Central memory CD8-positive, alpha-beta T cell (primary cell): ENCODE data around the gene POLDIP3.
"Not testable (repeated sequence)": the region's sequence is repeated elsewhere in the genome, so short reads cannot be mapped to it uniquely, and the experiment has no call there.

Source experiments
- ATAC-seq: fragments of 150-1000 bp; cut with Tn5 transposase; replicated peaks from 2 replicates; pipeline ENCODE4 v1.10.0; 2022; ENCODE audit warnings: mild to moderate bottlenecking, moderate FRiP score, moderate number of reproducible peaks; ENCODE audit not compliant: poor library complexity, severe bottlenecking; ENCODE audit errors: extremely low read depth
- DNase-seq, 2 donors: peaks; one replicate each; pipeline ENCODE4 v3.0.0; 2021; ENCODE audit warnings: low spot score in 2 of 2
- H3K27ac Mint-ChIP-seq: one replicate; pipeline ENCODE4 v1.8.0; 2022; ENCODE audit warnings: low read depth, mild to moderate bottlenecking, moderate library complexity, mixed read lengths
- H3K27me3 Mint-ChIP-seq: one replicate; pipeline ENCODE4 v1.8.0; 2022; ENCODE audit warnings: mixed read lengths
- H3K36me3 Mint-ChIP-seq: one replicate; pipeline ENCODE4 v1.8.0; 2022; ENCODE audit warnings: mild to moderate bottlenecking, moderate library complexity, mixed read lengths; ENCODE audit not compliant: insufficient read depth
- H3K4me1 Mint-ChIP-seq: one replicate; pipeline ENCODE4 v1.8.0; 2022; ENCODE audit warnings: mixed read lengths
- H3K4me3 Mint-ChIP-seq: one replicate; pipeline ENCODE4 v1.8.0; 2022; ENCODE audit warnings: mild to moderate bottlenecking, moderate library complexity, mixed read lengths
- H3K9me3 Mint-ChIP-seq: one replicate; pipeline ENCODE4 v1.8.0; 2022; ENCODE audit warnings: mixed read lengths

The POLDIP3 gene

DNA sequence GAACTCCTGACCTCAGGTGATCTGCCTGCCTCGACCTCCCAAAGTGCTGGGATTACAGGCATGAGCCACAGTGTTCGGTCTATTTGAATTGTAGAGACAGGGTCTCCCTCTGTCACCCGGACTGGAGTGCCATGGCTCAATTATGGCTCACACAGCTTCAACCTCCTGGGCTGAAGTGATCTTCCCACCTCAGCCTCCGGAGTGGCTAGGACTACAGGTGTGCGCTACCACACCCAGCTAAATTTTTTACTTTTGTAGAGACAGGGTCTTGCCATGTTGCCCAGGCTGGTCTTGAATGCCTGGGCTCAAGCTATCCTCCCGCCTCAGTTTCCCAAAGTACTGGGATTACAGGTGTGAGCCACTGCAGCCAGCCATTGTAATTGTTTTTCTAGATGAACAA, 46.7 kb downstream of the POLDIP3 start:
- H3K36me3 Mint-ChIP-seq, ATAC-seq: not testable (repeated sequence)

DNA sequence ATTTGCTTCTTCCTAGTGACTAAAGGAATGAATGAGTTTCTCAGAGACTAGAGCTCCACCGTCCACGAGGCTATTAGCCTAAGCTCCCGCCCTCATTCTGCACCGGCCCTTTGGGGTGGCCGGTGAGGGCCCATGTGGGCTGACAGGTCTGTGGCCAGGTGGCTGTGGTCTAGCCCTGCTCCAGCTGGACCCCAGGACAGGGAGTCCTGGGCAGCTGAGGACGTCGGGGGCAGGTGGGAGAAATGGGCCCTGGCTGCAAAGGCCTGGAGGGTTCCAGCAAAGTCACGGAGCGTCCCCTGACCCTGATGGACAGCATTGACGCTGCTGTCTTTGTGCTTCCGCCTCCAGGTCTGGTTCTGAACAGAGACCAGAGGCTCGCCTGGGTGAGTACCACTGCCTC, 48.7 kb downstream of the POLDIP3 start:
- Mint-ChIP-seq H3K4me1 (peaks cover 5% of the 10 kb centered on the region), H3K27me3 (no peaks in the 10 kb centered on the region), H3K9me3 (no peaks in the 10 kb centered on the region), H3K27ac (no peak overlapping the region), H3K4me3 (no peak overlapping the region), H3K36me3 (peaks cover 5% of the 10 kb centered on the region)
- ATAC-seq (no peak), DNase-seq (no peak)

More for the DNA sequence above, 46.7 kb downstream of the POLDIP3 start:
- H3K4me1 Mint-ChIP-seq, H3K4me3 Mint-ChIP-seq, H3K9me3 Mint-ChIP-seq, H3K27ac Mint-ChIP-seq, DNase-seq, H3K27me3 Mint-ChIP-seq: not testable (repeated sequence)

GRCh38 chr22:42564699-42565098, 50.0 kb downstream of the POLDIP3 start:
- peaks cover 5% of the 10 kb centered on the region for H3K4me1 Mint-ChIP-seq
- ATAC-seq (no peak), DNase-seq (no peak)
- H3K4me3 Mint-ChIP-seq: no peak overlapping the region
- H3K27ac Mint-ChIP-seq: peak overlapping the region; percentile 69
- H3K9me3 Mint-ChIP-seq: no peaks in the 10 kb centered on the region
- peaks cover 4% of the 10 kb centered on the region for H3K36me3 Mint-ChIP-seq
- H3K27me3 Mint-ChIP-seq: no peaks in the 10 kb centered on the region

DNA sequence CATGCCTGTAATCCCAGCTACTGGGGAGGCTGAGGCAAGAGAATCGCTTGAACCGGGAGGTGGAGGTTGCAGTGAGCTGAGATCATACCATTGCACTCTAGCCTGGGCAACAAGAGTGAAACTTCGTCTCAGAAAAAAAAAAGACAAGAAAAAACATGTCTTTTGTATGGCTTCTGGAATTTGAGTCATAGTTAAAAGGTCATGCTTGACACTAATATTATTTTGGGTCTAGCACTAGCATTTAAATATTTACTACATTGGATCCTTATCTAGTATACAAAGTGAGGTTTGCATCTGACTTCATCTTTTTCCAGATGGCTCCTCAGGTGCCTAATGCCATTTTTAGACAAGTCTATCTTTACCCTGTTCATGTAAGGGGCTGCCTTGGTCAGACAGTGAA, 50.7 kb downstream of the POLDIP3 start:
- not testable (repeated sequence) for H3K27me3 Mint-ChIP-seq, ATAC-seq, DNase-seq, H3K27ac Mint-ChIP-seq, H3K36me3 Mint-ChIP-seq, H3K4me3 Mint-ChIP-seq, H3K9me3 Mint-ChIP-seq, H3K4me1 Mint-ChIP-seq

- ATAC-seq (no peak), DNase-seq (no peak)
- H3K4me3 Mint-ChIP-seq: peak overlapping the region; percentile 37
Measured at GRCh38 chr22:42562684-42563083, 52.0 kb downstream of the POLDIP3 start.

GRCh38 chr22:42562279-42562678, 52.4 kb downstream of the POLDIP3 start:
- peak overlapping the region; percentile 37 for H3K4me3 Mint-ChIP-seq
- peaks cover 5% of the 10 kb centered on the region for H3K4me1 Mint-ChIP-seq
- no peaks in the 10 kb centered on the region for H3K9me3 Mint-ChIP-seq
- no peak for ATAC-seq
- peaks cover 2% of the 10 kb centered on the region for H3K36me3 Mint-ChIP-seq
- DNase-seq: no peak
- no peaks in the 10 kb centered on the region for H3K27me3 Mint-ChIP-seq
- H3K27ac Mint-ChIP-seq: no peak overlapping the region

More at GRCh38 chr22:42562684-42563083, 52.0 kb downstream of the POLDIP3 start:
- Mint-ChIP-seq H3K9me3 (no peaks in the 10 kb centered on the region), H3K36me3 (peaks cover 2% of the 10 kb centered on the region), H3K4me1 (peaks cover 5% of the 10 kb centered on the region), H3K27me3 (no peaks in the 10 kb centered on the region), H3K27ac (no peak overlapping the region)

DNA sequence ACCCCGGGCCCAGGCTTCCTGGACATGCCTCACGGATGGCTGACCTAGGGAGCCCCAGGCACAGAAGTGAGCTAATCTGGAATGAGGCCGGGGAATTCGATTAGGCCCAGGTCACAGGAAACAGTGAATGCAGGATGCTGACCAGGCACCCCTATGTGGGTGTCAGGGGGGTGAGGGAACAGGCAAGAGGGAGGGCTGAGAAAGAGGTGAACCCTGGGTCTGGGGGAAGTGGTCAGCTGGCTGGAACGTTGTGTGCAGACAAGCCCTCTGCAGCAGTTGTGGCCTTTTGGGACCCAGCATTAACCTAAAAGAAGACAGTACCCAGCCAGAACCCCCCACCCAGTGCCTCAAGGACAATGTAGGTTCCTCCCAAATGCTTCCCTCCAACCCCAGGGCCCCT, 52.8 kb downstream of the POLDIP3 start:
- Mint-ChIP-seq H3K27ac (no peak overlapping the region), H3K4me1 (peaks cover 5% of the 10 kb centered on the region), H3K27me3 (no peaks in the 10 kb centered on the region), H3K9me3 (no peaks in the 10 kb centered on the region), H3K4me3 (no peak overlapping the region), H3K36me3 (peaks cover 2% of the 10 kb centered on the region)
- no peak for ATAC-seq
- no peak for DNase-seq

- no peak for ATAC-seq
- Mint-ChIP-seq H3K27ac (no peak overlapping the region), H3K9me3 (no peaks in the 10 kb centered on the region), H3K4me1 (peaks cover 5% of the 10 kb centered on the region), H3K27me3 (no peaks in the 10 kb centered on the region), H3K4me3 (no peak overlapping the region), H3K36me3 (peaks cover 2% of the 10 kb centered on the region)
- DNase-seq: no peak
Measured at GRCh38 chr22:42560781-42561180, 53.9 kb downstream of the POLDIP3 start.

DNA sequence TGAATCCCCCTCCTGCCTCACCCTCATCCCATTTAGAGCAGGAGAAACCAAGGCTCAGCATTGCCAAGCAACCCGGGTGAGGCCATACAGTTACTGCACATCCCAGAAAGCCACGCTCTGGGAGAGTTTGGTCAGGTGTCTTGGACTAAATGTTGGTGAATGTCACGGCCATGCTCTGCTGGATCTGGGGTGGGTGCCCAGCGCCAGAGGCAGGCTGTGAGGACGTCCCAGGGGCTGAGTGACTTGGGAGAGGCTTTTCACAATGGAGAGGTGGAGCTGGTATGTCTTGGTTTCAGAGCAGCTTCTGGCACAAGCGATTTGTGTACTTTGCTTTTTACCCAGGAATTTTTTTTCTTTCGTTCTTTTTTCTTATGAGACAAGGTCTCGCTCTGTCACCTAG, 54.3 kb downstream of the POLDIP3 start:
- H3K9me3 Mint-ChIP-seq: no peaks in the 10 kb centered on the region
- H3K36me3 Mint-ChIP-seq: peaks cover 2% of the 10 kb centered on the region
- DNase-seq (no peak), ATAC-seq (no peak)
- no peaks in the 10 kb centered on the region for H3K27me3 Mint-ChIP-seq
- H3K27ac Mint-ChIP-seq: no peak overlapping the region
- H3K4me1 Mint-ChIP-seq: peaks cover 5% of the 10 kb centered on the region
- H3K4me3 Mint-ChIP-seq: no peak overlapping the region

- Mint-ChIP-seq H3K4me1 (peaks cover 21% of the 10 kb centered on the region), H3K27me3 (no peaks in the 10 kb centered on the region), H3K9me3 (no peaks in the 10 kb centered on the region), H3K4me3 (peak within 1 kb of the TSS; percentile 75), H3K27ac (no peak within 1 kb of the TSS), H3K36me3 (peaks cover 2% of the 10 kb centered on the region)
- DNase-seq (peak; percentile 55 to 65), ATAC-seq (peak; percentile 77)
Measured at GRCh38 chr22:42553475-42554361, 61.0 kb downstream of the POLDIP3 start, which contains the start of gene SERHL2. SERHL2 (plus strand) TSS chr22:42553956; CDS start chr22:42554021, 65 bp downstream.

DNA sequence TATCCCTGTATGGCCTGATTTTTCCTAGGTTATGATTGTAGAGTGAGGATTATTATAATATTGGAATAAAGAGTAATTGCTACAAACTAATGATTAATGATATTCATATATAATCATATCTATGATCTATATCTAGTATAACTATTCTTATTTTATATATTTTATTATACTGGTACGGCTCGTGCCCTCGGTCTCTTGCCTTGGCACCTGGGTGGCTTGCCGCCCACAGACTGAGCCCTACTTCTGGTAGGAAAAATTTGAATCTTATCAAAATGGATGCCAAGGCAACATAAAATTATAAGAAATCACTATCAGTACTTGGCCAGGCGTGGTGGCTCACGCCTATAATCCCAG, 62.4 kb downstream of the POLDIP3 start:
- Mint-ChIP-seq H3K4me3 (peak overlapping the region; percentile 75), H3K27ac (peak overlapping the region; percentile 91), H3K4me1 (peaks cover 21% of the 10 kb centered on the region)
- H3K27me3 Mint-ChIP-seq, H3K9me3 Mint-ChIP-seq, H3K36me3 Mint-ChIP-seq, DNase-seq, ATAC-seq: not testable (repeated sequence)

GRCh38 chr22:42549331-42550060, 65.2 kb downstream of the POLDIP3 start:
- H3K4me3 Mint-ChIP-seq: no peak overlapping the region
- H3K9me3 Mint-ChIP-seq: no peaks in the 10 kb centered on the region
- peak overlapping the region; percentile 11 for H3K27ac Mint-ChIP-seq
- H3K36me3 Mint-ChIP-seq: peaks cover 2% of the 10 kb centered on the region
- DNase-seq (no peak), ATAC-seq (no peak)
- peaks cover 21% of the 10 kb centered on the region for H3K4me1 Mint-ChIP-seq
- H3K27me3 Mint-ChIP-seq: no peaks in the 10 kb centered on the region
